HEK293T (cell line): ENCODE data around the gene DOK3.

Experiments
- BHLHE40 ChIP-seq: fragments of 450-650 bp; IDR thresholded peaks from 2 replicates; pipeline ENCODE4 v1.6.1; 2016; ENCODE audit warnings: mild to moderate bottlenecking, moderate library complexity, borderline replicate concordance
- CTBP1 ChIP-seq: fragments of 450-650 bp; IDR thresholded peaks from 2 replicates; pipeline ENCODE4 v1.6.1; 2016; ENCODE audit warnings: borderline replicate concordance
- ELF4 ChIP-seq: fragments of 450-650 bp; IDR thresholded peaks from 2 replicates; pipeline ENCODE4 v1.6.1; 2017; ENCODE audit warnings: antibody characterized with exemption
- FOXK2 ChIP-seq: fragments of 450-650 bp; IDR thresholded peaks from 2 replicates; pipeline ENCODE4 v1.6.1; 2016; ENCODE audit warnings: mild to moderate bottlenecking
- FOXM1 ChIP-seq: fragments of 450-650 bp; IDR thresholded peaks from 2 replicates; pipeline ENCODE4 v1.6.1; 2017; ENCODE audit warnings: mild to moderate bottlenecking, borderline replicate concordance
- HDGF ChIP-seq: fragments of 450-650 bp; IDR thresholded peaks from 2 replicates; pipeline ENCODE4 v1.6.1; 2017; ENCODE audit warnings: antibody characterized with exemption, borderline replicate concordance
- NFRKB ChIP-seq: fragments of 450-650 bp; IDR thresholded peaks from 2 replicates; pipeline ENCODE4 v1.6.1; 2016; ENCODE audit warnings: mild to moderate bottlenecking, moderate library complexity
- SP1 ChIP-seq: fragments of 450-650 bp; IDR thresholded peaks from 2 replicates; pipeline ENCODE4 v1.6.1; 2017
- SUZ12 ChIP-seq: fragments of 450-650 bp; IDR thresholded peaks from 2 replicates; pipeline ENCODE4 v1.6.1; 2016; ENCODE audit warnings: mild to moderate bottlenecking
- ZNF384 ChIP-seq: fragments of 450-650 bp; IDR thresholded peaks from 2 replicates; pipeline ENCODE4 v1.6.1; 2016
- TF ChIP-seq, protein P1 (sequence below): fragments of 450-650 bp; IDR thresholded peaks from 2 replicates; pipeline ENCODE4 v1.6.1; 2016

DNA sequence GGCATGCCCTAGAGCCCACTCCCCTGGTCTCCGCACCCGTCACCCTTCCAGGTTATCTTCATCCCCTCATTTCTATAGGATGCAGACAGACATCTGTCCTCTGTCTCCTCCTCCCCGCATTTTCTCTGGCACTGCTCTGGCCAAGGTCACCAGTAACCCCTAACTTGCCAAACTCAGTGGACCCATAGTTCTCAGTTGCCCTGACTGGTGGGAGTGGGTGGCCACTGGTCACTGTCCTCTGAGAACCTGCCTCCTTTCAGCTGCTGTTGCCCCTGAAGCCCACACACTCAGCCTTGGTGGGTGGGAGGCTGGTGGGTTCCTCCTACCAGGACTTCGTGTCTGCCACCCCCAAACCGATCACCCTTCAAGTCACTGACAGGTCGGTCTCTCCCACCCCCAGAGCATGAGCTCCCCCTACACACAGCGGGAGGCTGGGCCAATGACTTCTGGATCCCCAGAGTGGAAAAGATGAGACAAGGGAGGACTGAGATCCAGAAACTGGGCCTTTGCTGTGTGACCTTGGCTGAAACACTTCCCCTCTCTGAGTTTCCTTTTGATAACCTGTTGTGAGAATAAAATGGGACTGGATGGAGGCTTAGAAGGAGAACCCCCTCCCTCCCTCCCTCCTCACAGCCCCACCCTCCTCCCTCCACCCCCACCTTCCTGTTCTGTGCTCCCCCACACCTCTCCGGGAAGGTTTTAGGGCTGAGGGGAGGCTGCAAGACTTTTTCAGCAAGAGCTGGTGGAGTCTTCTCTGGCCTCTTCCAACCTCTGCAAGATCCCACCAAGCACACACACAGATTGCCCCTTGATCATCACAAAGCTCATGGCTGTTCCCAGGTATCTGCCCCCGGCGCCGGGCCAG lies 33.8 kb downstream of the DOK3 start:
- TF ChIP-seq FOXK2 (no peak), SP1 (no peak), SUZ12 (no peak), FOXM1 (no peak), BHLHE40 (no peak), HDGF (no peak), NFRKB (no peak), ELF4 (no peak), ZNF384 (no peak), CTBP1 (no peak)
- TF ChIP-seq, protein P1, sequence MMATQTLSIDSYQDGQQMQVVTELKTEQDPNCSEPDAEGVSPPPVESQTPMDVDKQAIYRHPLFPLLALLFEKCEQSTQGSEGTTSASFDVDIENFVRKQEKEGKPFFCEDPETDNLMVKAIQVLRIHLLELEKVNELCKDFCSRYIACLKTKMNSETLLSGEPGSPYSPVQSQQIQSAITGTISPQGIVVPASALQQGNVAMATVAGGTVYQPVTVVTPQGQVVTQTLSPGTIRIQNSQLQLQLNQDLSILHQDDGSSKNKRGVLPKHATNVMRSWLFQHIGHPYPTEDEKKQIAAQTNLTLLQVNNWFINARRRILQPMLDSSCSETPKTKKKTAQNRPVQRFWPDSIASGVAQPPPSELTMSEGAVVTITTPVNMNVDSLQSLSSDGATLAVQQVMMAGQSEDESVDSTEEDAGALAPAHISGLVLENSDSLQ: no peak
